ENCODE results near the gene ZCWPW1.

DNA sequence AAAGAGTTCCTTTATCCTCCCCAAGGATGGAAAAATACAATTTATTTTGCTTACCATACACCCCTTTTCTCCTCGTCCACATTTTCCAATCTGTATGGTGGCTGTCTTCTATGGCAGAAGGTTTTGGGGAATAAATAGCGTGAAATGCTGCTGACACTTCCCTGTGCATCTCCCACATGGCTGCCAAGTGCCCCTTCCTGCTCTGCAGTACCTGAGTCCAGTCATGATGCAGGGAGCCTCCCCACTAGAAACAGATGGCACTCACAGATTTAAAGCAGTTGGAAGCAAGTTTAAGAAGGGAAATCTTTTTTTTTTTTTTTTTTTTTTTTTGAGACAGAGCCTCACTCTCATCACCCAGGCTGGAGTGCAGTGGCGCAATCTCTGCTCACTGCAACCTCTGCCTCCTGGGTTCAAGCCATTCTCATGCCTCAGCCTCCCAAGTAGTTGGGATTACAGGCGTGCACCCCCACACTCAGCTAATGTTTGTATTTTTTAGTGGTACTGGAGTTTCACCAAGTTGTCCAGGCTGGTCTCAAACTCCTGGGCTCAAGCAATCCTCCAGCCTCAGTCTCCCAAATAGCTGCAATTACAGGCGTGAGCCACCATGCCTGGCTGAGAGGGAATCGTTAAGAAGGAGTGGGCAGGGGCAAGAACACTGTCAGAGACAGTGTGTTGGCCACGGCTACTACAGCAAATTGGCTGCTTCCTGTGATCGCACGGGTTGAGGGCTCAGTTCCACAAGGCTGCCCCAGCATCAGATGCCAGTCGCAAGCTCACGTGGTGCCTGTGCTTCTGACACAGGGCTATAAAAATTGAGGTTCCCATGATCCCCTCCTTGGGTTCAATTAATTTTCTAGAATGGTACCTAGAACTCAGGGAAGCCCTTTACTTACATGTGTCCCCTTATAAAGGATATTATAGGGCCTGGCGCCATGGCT, 60.6 kb downstream of the ZCWPW1 start:
- TF ChIP-seq EZH2 (IDR thresholded peaks at IDR 0.05) (no peak), POLR2AphosphoS5 (IDR thresholded peaks at IDR 0.05; ENCODE audit: borderline replicate concordance, low read depth, low read length) (no peak; the same call in 1 of the 2 replicates)

All from SK-N-MC (cell line).